Kidney epithelial cell (primary cell): ENCODE results near the gene DHRS11. TPM values are rescaled to one million over a fixed set of nuclear protein-coding genes. Genes with fewer than 3 reads are reported as not detected.
A peak's percentile ranks its signal among the peaks of the same experiment; 100 is the strongest.

ENCODE experiments used
- DNase-seq: peaks from one replicate; pipeline ENCODE4 v3.0.0-alpha.2; 2010; ENCODE audit warnings: low read depth
- H3K27me3 ChIP-seq: 2 replicates; pipeline ENCODE4 v1.6.0; 2011; ENCODE audit warnings: low read length; ENCODE audit not compliant: control insufficient read depth, insufficient read depth
- H3K36me3 ChIP-seq: 2 replicates; pipeline ENCODE4 v1.5.1; 2011; ENCODE audit warnings: low read length; ENCODE audit not compliant: control insufficient read depth, insufficient read depth
- H3K4me3 ChIP-seq: 2 replicates; pipeline ENCODE4 v1.5.1; 2011; ENCODE audit warnings: low read depth, mild to moderate bottlenecking, control low read depth, low read length
- CTCF ChIP-seq: IDR thresholded peaks from 2 replicates; pipeline ENCODE4 v1.5.1; 2011; ENCODE audit warnings: mild to moderate bottlenecking, moderate library complexity, low read length, control low read depth, inconsistent platforms; ENCODE audit not compliant: insufficient read depth, poor library complexity, severe bottlenecking
- total RNA-seq: library from RNA; depleted of rRNA; stranded (reverse); fragments of >200 nt; gene quantifications from 2 replicates; pipeline ENCODE4 v1.2.3, GENCODE V29; 2015

DHRS11 gene
- total RNA-seq, 1 donor from 2014 or later: 5.4 TPM

GRCh38 chr17:36632916-36633771, 41.5 kb downstream of the DHRS11 start:
- no peak for TF ChIP-seq CTCF
- no peak for DNase-seq
- Histone ChIP-seq H3K4me3 (no peak overlapping the region), H3K27me3 (peaks cover 51% of the 10 kb centered on the region), H3K36me3 (no peaks in the 10 kb centered on the region)

- DNase-seq: no peak
- H3K27me3 ChIP-seq: peaks cover 70% of the 10 kb centered on the region
- no peak overlapping the region for H3K4me3 ChIP-seq
- H3K36me3 ChIP-seq: no peaks in the 10 kb centered on the region
- TF ChIP-seq CTCF: no peak
These were observed 48.7 kb downstream of the DHRS11 start for GRCh38 chr17:36640346-36640745.

GRCh38 chr17:36640836-36641235, 49.2 kb downstream of the DHRS11 start:
- H3K36me3 ChIP-seq: no peaks in the 10 kb centered on the region
- no peak for DNase-seq
- H3K27me3 ChIP-seq: peaks cover 69% of the 10 kb centered on the region
- TF ChIP-seq CTCF: no peak
- no peak overlapping the region for H3K4me3 ChIP-seq

GRCh38 chr17:36641331-36641876, 49.7 kb downstream of the DHRS11 start:
- Histone ChIP-seq H3K27me3 (peaks cover 73% of the 10 kb centered on the region), H3K36me3 (no peaks in the 10 kb centered on the region), H3K4me3 (peak overlapping the region; percentile 27)
- no peak for TF ChIP-seq CTCF
- no peak for DNase-seq

- DNase-seq: no peak
- Histone ChIP-seq H3K4me3 (peak overlapping the region; percentile 27), H3K27me3 (peaks cover 75% of the 10 kb centered on the region), H3K36me3 (no peaks in the 10 kb centered on the region)
- no peak for TF ChIP-seq CTCF
These were observed 50.5 kb downstream of the DHRS11 start for GRCh38 chr17:36641877-36642845.
